ENCODE measurements around the gene MOV10L1. TPM values are rescaled to one million over a fixed set of nuclear protein-coding genes. Genes with fewer than 3 reads are reported as not detected.

Gene MOV10L1
- total RNA-seq, 2 experiments from 2014 or later: not detected

DNA sequence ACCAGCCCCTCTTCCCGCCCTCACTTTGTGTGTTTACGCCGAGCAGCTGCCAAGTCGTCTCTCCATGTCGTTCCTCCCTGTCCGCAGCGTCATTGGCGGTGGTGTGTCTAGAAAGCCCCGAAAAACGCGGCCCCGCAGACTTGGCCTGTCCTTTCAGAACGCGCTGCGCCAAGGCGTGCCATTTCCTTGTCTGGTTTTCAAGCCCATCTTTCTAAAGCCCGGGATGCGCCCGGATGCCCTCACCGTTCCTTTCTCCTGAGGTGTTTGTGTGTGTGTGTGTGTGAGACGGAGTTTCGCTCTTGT, 557 bp downstream of the MOV10L1 start:
- no peaks in the 10 kb centered on the region for H3K4me1 ChIP-seq (ENCODE audit: insufficient read depth, low read length)
- Mint-ChIP-seq H3K27me3 (peaks cover 6% of the 10 kb centered on the region), H3K4me3 (no peak overlapping the region), H3K4me1 (ENCODE audit: low read depth) (no peaks in the 10 kb centered on the region), H3K9me3 (no peaks in the 10 kb centered on the region), H3K27ac (no peak overlapping the region), H3K36me3 (ENCODE audit: low read depth) (no peaks in the 10 kb centered on the region)
- no peak for DNase-seq
- no peak overlapping the region for H3K27ac ChIP-seq (ENCODE audit: low read depth in 1 of 2, low read length in 2 of 2)
- no peak for TF ChIP-seq CTCF (IDR thresholded peaks at IDR 0.05)
- H3K4me3 ChIP-seq (ENCODE audit: low read length): no peak overlapping the region
- no peak for ATAC-seq (ENCODE audit: poor library complexity)
- intact Hi-C loops (cut with DNase I, micrococcal nuclease): no loop called here
- POLR2A ChIA-PET: no interaction called here
- CTCF ChIA-PET: no interaction called here
- H3K9me3 ChIP-seq (ENCODE audit: control insufficient read depth in 1 of 2, insufficient read depth in 1 of 2, low read length in 2 of 2): peaks cover 0 to 20% of the 10 kb centered on the region in 2 experiments
- H3K27me3 ChIP-seq (ENCODE audit: control insufficient read depth in 1 of 2, insufficient read depth in 2 of 2, low read length in 2 of 2): peaks cover 2 to 5% of the 10 kb centered on the region in 2 experiments
- H3K36me3 ChIP-seq (ENCODE audit: insufficient read depth, low read length): no peaks in the 10 kb centered on the region

DNA sequence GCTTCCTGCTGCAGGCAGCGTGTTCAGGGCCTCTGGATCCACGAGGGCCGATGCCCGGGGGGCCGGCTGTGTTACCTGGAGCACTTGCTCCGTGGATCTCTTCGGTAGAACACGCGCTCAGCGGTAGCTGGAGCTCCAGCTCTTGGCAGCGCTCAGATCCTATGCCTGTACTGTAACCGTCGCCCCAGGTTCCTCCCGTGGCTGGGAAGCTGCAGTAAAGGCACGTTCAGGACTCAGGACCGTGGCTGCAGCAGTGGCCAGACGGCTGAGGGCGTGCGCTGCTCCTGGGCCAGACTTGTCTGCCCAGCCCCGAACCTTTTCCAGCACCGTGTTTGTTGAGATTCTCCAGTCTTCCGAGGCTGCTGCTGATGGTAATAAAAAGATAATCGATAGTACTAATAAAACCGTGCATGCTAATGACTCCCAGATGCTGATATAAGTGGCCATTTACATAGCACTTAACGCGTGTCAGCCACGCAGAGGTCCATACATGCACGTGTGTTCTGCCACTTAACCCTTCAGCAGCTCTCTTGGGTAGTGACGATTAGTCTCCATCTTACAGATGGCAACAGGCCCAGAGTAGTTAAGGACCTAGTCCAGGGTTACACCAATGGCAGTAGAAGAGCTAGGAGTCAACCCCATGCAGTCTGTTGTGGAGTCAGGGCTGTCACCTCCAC, 1.4 kb downstream of the MOV10L1 start:
- ChIA-PET CTCF (no interaction called here), POLR2A (no interaction called here)
- intact Hi-C loops (cut with DNase I, micrococcal nuclease): no loop called here
- H3K4me1 Mint-ChIP-seq (ENCODE audit: low read depth): no peaks in the 10 kb centered on the region
- no peak for ATAC-seq (ENCODE audit: poor library complexity)
- H3K4me3 Mint-ChIP-seq: no peak overlapping the region
- H3K4me3 ChIP-seq (ENCODE audit: low read length): no peak overlapping the region
- no peaks in the 10 kb centered on the region for H3K9me3 Mint-ChIP-seq
- H3K36me3 Mint-ChIP-seq (ENCODE audit: low read depth): no peaks in the 10 kb centered on the region
- H3K36me3 ChIP-seq (ENCODE audit: insufficient read depth, low read length): no peaks in the 10 kb centered on the region
- H3K27me3 ChIP-seq (ENCODE audit: control insufficient read depth in 1 of 2, insufficient read depth in 2 of 2, low read length in 2 of 2): peaks cover 5% of the 10 kb centered on the region in 2 experiments
- H3K27me3 Mint-ChIP-seq: peaks cover 8% of the 10 kb centered on the region
- DNase-seq: no peak
- H3K27ac Mint-ChIP-seq: no peak overlapping the region
- H3K9me3 ChIP-seq (ENCODE audit: control insufficient read depth in 1 of 2, insufficient read depth in 1 of 2, low read length in 2 of 2): peaks cover 0 to 20% of the 10 kb centered on the region in 2 experiments
- H3K4me1 ChIP-seq (ENCODE audit: insufficient read depth, low read length): no peaks in the 10 kb centered on the region
- H3K27ac ChIP-seq (ENCODE audit: low read depth in 1 of 2, low read length in 2 of 2): no peak overlapping the region
- no peak for TF ChIP-seq CTCF (IDR thresholded peaks at IDR 0.05)

DNA sequence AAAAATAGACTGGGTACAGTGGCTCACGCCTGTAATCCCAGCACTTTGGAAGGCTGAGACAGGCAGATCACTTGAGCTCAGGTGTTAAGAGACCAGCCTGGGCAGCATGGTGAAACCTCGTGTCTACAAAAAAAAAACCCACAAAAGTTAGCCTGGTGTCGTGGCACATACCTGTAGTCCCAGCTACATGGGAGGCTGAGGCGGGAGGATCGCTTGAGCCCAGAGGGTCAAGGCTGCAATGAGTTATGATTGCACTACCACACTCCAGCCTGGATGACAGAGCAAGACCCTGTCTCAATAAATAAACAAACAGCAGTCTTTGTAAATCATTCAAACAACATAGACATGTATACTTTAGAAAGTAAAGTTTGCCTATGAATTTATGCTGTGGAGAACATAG, 2.5 kb downstream of the MOV10L1 start:
- Mint-ChIP-seq H3K36me3 (ENCODE audit: low read depth) (no peaks in the 10 kb centered on the region), H3K4me1 (ENCODE audit: low read depth) (no peaks in the 10 kb centered on the region), H3K27ac (no peak overlapping the region), H3K9me3 (no peaks in the 10 kb centered on the region), H3K27me3 (peaks cover 17% of the 10 kb centered on the region), H3K4me3 (no peak overlapping the region)
- POLR2A ChIA-PET: no interaction called here
- no peaks in the 10 kb centered on the region for H3K4me1 ChIP-seq (ENCODE audit: insufficient read depth, low read length)
- intact Hi-C loops (cut with DNase I, micrococcal nuclease): no loop called here
- DNase-seq (no peak), ATAC-seq (ENCODE audit: poor library complexity) (no peak)
- CTCF ChIA-PET: no interaction called here
- peaks cover 0 to 18% of the 10 kb centered on the region in 2 experiments for H3K9me3 ChIP-seq (ENCODE audit: control insufficient read depth in 1 of 2, insufficient read depth in 1 of 2, low read length in 2 of 2)
- H3K4me3 ChIP-seq (ENCODE audit: low read length): no peak overlapping the region
- peaks cover 1 to 5% of the 10 kb centered on the region in 2 experiments for H3K27me3 ChIP-seq (ENCODE audit: control insufficient read depth in 1 of 2, insufficient read depth in 2 of 2, low read length in 2 of 2)
- no peaks in the 10 kb centered on the region for H3K36me3 ChIP-seq (ENCODE audit: insufficient read depth, low read length)
- TF ChIP-seq CTCF (IDR thresholded peaks at IDR 0.05): no peak
- no peak overlapping the region for H3K27ac ChIP-seq (ENCODE audit: low read depth in 1 of 2, low read length in 2 of 2)
